GM12878 (cell line): ENCODE measurements around the gene SPTBN1. TPM values are rescaled to one million over a fixed set of nuclear protein-coding genes. Genes with fewer than 3 reads are reported as not detected.

Experiments
- ATAC-seq: fragments of 200-7000 bp; cut with Tn5 transposase; 3 replicates; pipeline ENCODE4 v1.9.1; 2020; ENCODE audit warnings: mild to moderate bottlenecking, moderate library complexity
- BruUV-seq: library from RNA; stranded (reverse); fragments of 400-500 nt; replicated peaks from 2 replicates; lab custom pipeline; 2021; lab: Mats Ljungman, UMichigan
- CTCF ChIA-PET: fragments of 300-600 bp; sonication (Branson Sonifier 250); formaldehyde crosslinking; extraction: SDS; loops from one replicate; lab custom pipeline; 2021; ENCODE audit warnings: inconsistent platforms; lab: Yijun Ruan, JAX
- POLR2A ChIA-PET: fragments of 350-600 bp; formaldehyde crosslinking; extraction: SDS; loops from one replicate; lab custom pipeline; 2021; ENCODE audit warnings: inconsistent platforms; lab: Charles Lee
- RAD21 ChIA-PET: fragments of 300-600 bp; sonication (Branson Sonifier 250); formaldehyde crosslinking; loops from one replicate; lab custom pipeline; 2023; ENCODE audit warnings: antibody characterized with exemption; ENCODE audit not compliant: unreplicated experiment; lab: Charles Lee
- SMC1A ChIA-PET: fragments of 300-600 bp; sonication (Branson Sonifier 250); formaldehyde crosslinking; loops from one replicate; lab custom pipeline; 2023; ENCODE audit not compliant: unreplicated experiment, uncharacterized antibody; lab: Charles Lee
- DNase-seq: peaks from one replicate; pipeline ENCODE4 v3.0.0-alpha.2; 2011; ENCODE audit warnings: low read depth, low spot score
- FAIRE-seq: peaks from 3 replicates; lab custom pipeline; 2011; peaks lifted over from hg19 to GRCh38; lab: Jason Lieb, UNC
- H2AFZ ChIP-seq: 2 replicates; pipeline ENCODE4 v1.6.0; 2011; ENCODE audit warnings: low read depth, low read length, control low read depth; ENCODE audit not compliant: control insufficient read depth
- H3K27ac ChIP-seq: 2 replicates; pipeline ENCODE4 v1.5.1; 2011; ENCODE audit warnings: control low read depth; ENCODE audit not compliant: control insufficient read depth, insufficient read depth
- H3K27me3 ChIP-seq, 2 experiments: replicated peaks in 1 of 2; 2 replicates each; pipeline versions ENCODE4 v1.6.0 to v1.6.1; 2011; ENCODE audit warnings: low read length in 1 of 2; ENCODE audit not compliant: control insufficient read depth in 2 of 2, insufficient read depth in 2 of 2
- H3K36me3 ChIP-seq, 2 experiments: 2 replicates each; pipeline ENCODE4 v1.5.1; 2011; ENCODE audit warnings: low read length in 1 of 2; ENCODE audit not compliant: control insufficient read depth in 2 of 2, insufficient read depth in 2 of 2
- H3K4me1 ChIP-seq: 2 replicates; pipeline ENCODE4 v1.6.1; 2011; ENCODE audit warnings: mild to moderate bottlenecking, low read length, moderate library complexity, mixed read lengths; ENCODE audit not compliant: control insufficient read depth, insufficient read depth
- H3K4me2 ChIP-seq: 2 replicates; pipeline ENCODE4 v1.6.0; 2011; ENCODE audit warnings: control low read depth; ENCODE audit not compliant: control insufficient read depth, insufficient read depth
- H3K4me3 ChIP-seq: fragments of 200-600 bp; sonication (generic); 2 replicates; pipeline ENCODE4 v1.5.1; 2016
- H3K79me2 ChIP-seq: 2 replicates; pipeline ENCODE4 v1.6.0; 2011; ENCODE audit warnings: low read length; ENCODE audit not compliant: control insufficient read depth, insufficient read depth
- H3K9ac ChIP-seq: 2 replicates; pipeline ENCODE4 v1.8.0; 2011; ENCODE audit warnings: low read length, control low read depth, mixed read lengths; ENCODE audit not compliant: control insufficient read depth, insufficient read depth
- H3K9me3 ChIP-seq: replicated peaks from 3 replicates; pipeline ENCODE4 v1.5.1; 2011; ENCODE audit warnings: mild to moderate bottlenecking, low read length; ENCODE audit not compliant: control insufficient read depth, insufficient read depth
- H4K20me1 ChIP-seq: 2 replicates; pipeline ENCODE4 v1.6.0; 2011; ENCODE audit not compliant: control insufficient read depth, insufficient read depth
- CBFB ChIP-seq: IDR thresholded peaks from 2 replicates; pipeline ENCODE4 v1.6.1; 2016; ENCODE audit warnings: antibody characterized with exemption, low read depth
- CEBPZ ChIP-seq: fragments of 150-350 bp; IDR thresholded peaks from 2 replicates; pipeline ENCODE4 v1.6.1; 2016; ENCODE audit warnings: low read depth, low read length
- FOS ChIP-seq: IDR thresholded peaks from 3 replicates; pipeline ENCODE4 v1.6.1; 2011; ENCODE audit warnings: borderline replicate concordance; ENCODE audit not compliant: insufficient read length; ENCODE audit errors: extremely low read depth
- HDGF ChIP-seq: fragments of 450-650 bp; IDR thresholded peaks from 2 replicates; pipeline ENCODE4 v1.6.1; 2016; ENCODE audit warnings: antibody characterized with exemption
- KLF5 ChIP-seq: fragments of 450-650 bp; IDR thresholded peaks from 2 replicates; pipeline ENCODE4 v1.6.1; 2014; ENCODE audit warnings: mild to moderate bottlenecking; ENCODE audit not compliant: partially characterized antibody
- NFIC ChIP-seq: IDR thresholded peaks from 2 replicates; pipeline ENCODE4 v1.6.1; 2012; ENCODE audit warnings: low read depth, mild to moderate bottlenecking, inconsistent platforms, low read length, moderate library complexity
- SIX5 ChIP-seq: IDR thresholded peaks from 2 replicates; pipeline ENCODE4 v1.6.1; 2011; ENCODE audit warnings: mild to moderate bottlenecking, low read depth, low read length, moderate library complexity; ENCODE audit not compliant: severe bottlenecking
- SP1 ChIP-seq: IDR thresholded peaks from one replicate; pipeline ENCODE4 v1.6.1; 2011; ENCODE audit warnings: low read depth, low read length
- SPI1 ChIP-seq: IDR thresholded peaks from 2 replicates; pipeline ENCODE4 v1.6.1; 2011; ENCODE audit warnings: low read depth, mild to moderate bottlenecking, low read length, moderate library complexity, borderline replicate concordance; ENCODE audit not compliant: insufficient read depth
- SUPT20H ChIP-seq: IDR thresholded peaks from 2 replicates; pipeline ENCODE4 v1.6.1; 2011; ENCODE audit warnings: low read depth, mild to moderate bottlenecking, low read length, moderate library complexity, borderline replicate concordance; ENCODE audit not compliant: control insufficient read depth
- USF1 ChIP-seq: IDR thresholded peaks from 2 replicates; pipeline ENCODE4 v1.6.1; 2011; ENCODE audit warnings: borderline replicate concordance, low read depth, mild to moderate bottlenecking, moderate library complexity, mixed read lengths, low read length; ENCODE audit not compliant: insufficient read depth; ENCODE audit errors: extremely low read length
- YY1 ChIP-seq: IDR thresholded peaks from 2 replicates; pipeline ENCODE4 v1.6.1; 2011; ENCODE audit warnings: low read depth, mild to moderate bottlenecking, low read length
- ZNF207 ChIP-seq: fragments of 450-650 bp; IDR thresholded peaks from 2 replicates; pipeline ENCODE4 v1.6.1; 2014; ENCODE audit warnings: antibody characterized with exemption, mild to moderate bottlenecking, borderline replicate concordance
- WGBS: methylation state at CpG from one replicate; pipeline ENCODE4 v1.1.6; 2016; ENCODE audit warnings: low lambda C conversion rate; ENCODE audit not compliant: insufficient replicate concordance, insufficient coverage; ENCODE audit errors: missing lambda C conversion rate; 5-methylcytosine and 5-hydroxymethylcytosine counted together
- in situ Hi-C: fragments of 300-500 bp; cut with MboI; formaldehyde crosslinking; loops from 9 replicates; pipeline ENCODE4 v1.14.3; 2018; ENCODE audit warnings: mixed read lengths
- intact Hi-C: fragments of 100-400 bp; cut with micrococcal nuclease; formaldehyde crosslinking; loops from one replicate; pipeline ENCODE4 v1.14.2; 2022; ENCODE audit not compliant: unreplicated experiment
- polyA plus RNA-seq, 11 experiments: library from polyadenylated mRNA; depleted of rRNA in 4 of 11; unstranded in 6 of 11; stranded (reverse) in 5 of 11; fragments of >200 nt; fragmentation: Nextera tagmentation in 4 of 11; fragmentation: Illumina TruSeq in 1 of 11; extraction: Ambion mirVana in 4 of 11; extraction: Trizol in 1 of 11; gene quantifications; 1 replicate in 1 of 11; 2 replicates in 10 of 11; pipeline versions ENCODE4 v1.2.1 to v1.2.3, GENCODE V29; 2011 to 2016; ENCODE audit warnings: inconsistent platforms in 2 of 11, missing spikeins in 2 of 11, low read depth in 1 of 11
- total RNA-seq, 4 experiments: library from RNA; depleted of rRNA in 3 of 4; stranded (reverse); fragments of >200 nt in 3 of 4; fragmentation: Illumina TruSeq in 1 of 4; extraction: Trizol in 1 of 4; gene quantifications; 2 replicates each; pipeline versions ENCODE4 v1.2.1 to v1.2.3, GENCODE V29; 2013 to 2021
- TF ChIP-seq, protein P1 (sequence below): fragments of 450-650 bp; formaldehyde crosslinking; IDR thresholded peaks from 2 replicates; pipeline ENCODE4 v1.4.0; 2020; ENCODE audit warnings: mild to moderate bottlenecking, moderate library complexity
- TF ChIP-seq, protein P2 (sequence below): IDR thresholded peaks from 2 replicates; pipeline ENCODE4 v1.6.1; 2011; ENCODE audit warnings: low read depth, low read length, improper control_type of control experiment, borderline replicate concordance

Gene SPTBN1
- total and polyA plus RNA-seq, 10 of the 15 experiments (the other 5 are each of a cell fraction or from before 2014, with no cell fraction given): 20.6 to 154 (median 76.7) TPM

DNA sequence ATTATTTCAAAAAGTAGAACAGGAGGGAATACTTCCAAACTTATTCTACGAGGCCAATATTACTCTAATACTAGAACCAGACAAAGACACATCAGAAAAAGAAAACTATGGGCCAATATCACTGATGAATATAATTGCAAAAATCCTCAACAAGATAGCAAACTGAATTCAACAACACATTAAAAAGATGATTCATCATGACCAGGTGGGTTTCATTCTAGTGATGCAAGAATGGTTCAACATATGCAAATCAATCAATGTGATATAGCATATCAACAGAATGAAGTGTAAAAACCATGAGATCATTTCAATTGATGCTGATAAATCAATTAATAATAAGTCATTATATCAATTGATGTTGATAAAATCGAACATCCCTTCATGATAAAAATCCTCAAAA is 244.9 kb downstream of the SPTBN1 start:
- FAIRE-seq: no peak
- no peak overlapping the region for H3K27ac ChIP-seq
- ChIA-PET POLR2A (no interaction called here), RAD21 (interaction anchor here (4.7 kb wide), 2 partner anchors 35 to 178 kb away, joined by 98 to 135 read pairs; no protein-coding TSS in a partner anchor), CTCF (interaction anchor here (1.2 to 7.7 kb wide), 3 partner anchors 8 to 177 kb away, joined by 3 to 225 read pairs (median 177); no protein-coding TSS in a partner anchor), SMC1A (interaction anchor here (4.0 to 7.4 kb wide), 3 partner anchors 9 to 178 kb away, joined by 34 to 187 read pairs (median 125); no protein-coding TSS in a partner anchor)
- no peak overlapping the region for H2AFZ ChIP-seq
- H3K36me3 ChIP-seq: no peaks in the 10 kb centered on the region
- no TSS peak for BruUV-seq
- no peak for DNase-seq
- no peaks in the 10 kb centered on the region for H3K4me1 ChIP-seq
- H3K4me3 ChIP-seq: no peak overlapping the region
- ATAC-seq: no peak
- H4K20me1 ChIP-seq: no peaks in the 10 kb centered on the region
- H3K9ac ChIP-seq: no peak overlapping the region
- no peaks in the 10 kb centered on the region for H3K27me3 ChIP-seq
- WGBS: 19% methylated on average over 2 of the region's 2 CpGs
- no peaks in the 10 kb centered on the region for H3K79me2 ChIP-seq
- H3K9me3 ChIP-seq: no peaks in the 10 kb centered on the region; the same call in 2 of the 3 replicates
- intact Hi-C loops (loop anchor here (5.0 kb wide), 1 partner anchor 494 kb away; no protein-coding TSS in a partner anchor), in situ Hi-C loops (loop anchor here (10.0 to 25.0 kb wide), 2 partner anchors 176 to 589 kb away; partner anchors contain the start of gene ACYP2)
- no peak overlapping the region for H3K4me2 ChIP-seq
- TF ChIP-seq HDGF: no peak
- no peak for TF ChIP-seq SP1
- no peak for TF ChIP-seq CEBPZ
- TF ChIP-seq, protein P1, sequence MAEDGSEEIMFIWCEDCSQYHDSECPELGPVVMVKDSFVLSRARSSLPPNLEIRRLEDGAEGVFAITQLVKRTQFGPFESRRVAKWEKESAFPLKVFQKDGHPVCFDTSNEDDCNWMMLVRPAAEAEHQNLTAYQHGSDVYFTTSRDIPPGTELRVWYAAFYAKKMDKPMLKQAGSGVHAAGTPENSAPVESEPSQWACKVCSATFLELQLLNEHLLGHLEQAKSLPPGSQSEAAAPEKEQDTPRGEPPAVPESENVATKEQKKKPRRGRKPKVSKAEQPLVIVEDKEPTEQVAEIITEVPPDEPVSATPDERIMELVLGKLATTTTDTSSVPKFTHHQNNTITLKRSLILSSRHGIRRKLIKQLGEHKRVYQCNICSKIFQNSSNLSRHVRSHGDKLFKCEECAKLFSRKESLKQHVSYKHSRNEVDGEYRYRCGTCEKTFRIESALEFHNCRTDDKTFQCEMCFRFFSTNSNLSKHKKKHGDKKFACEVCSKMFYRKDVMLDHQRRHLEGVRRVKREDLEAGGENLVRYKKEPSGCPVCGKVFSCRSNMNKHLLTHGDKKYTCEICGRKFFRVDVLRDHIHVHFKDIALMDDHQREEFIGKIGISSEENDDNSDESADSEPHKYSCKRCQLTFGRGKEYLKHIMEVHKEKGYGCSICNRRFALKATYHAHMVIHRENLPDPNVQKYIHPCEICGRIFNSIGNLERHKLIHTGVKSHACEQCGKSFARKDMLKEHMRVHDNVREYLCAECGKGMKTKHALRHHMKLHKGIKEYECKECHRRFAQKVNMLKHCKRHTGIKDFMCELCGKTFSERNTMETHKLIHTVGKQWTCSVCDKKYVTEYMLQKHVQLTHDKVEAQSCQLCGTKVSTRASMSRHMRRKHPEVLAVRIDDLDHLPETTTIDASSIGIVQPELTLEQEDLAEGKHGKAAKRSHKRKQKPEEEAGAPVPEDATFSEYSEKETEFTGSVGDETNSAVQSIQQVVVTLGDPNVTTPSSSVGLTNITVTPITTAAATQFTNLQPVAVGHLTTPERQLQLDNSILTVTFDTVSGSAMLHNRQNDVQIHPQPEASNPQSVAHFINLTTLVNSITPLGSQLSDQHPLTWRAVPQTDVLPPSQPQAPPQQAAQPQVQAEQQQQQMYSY (CRISPR knock-in tag): no peak
- no peak for TF ChIP-seq SPI1
- TF ChIP-seq KLF5: no peak
- TF ChIP-seq SUPT20H: no peak
- no peak for TF ChIP-seq YY1
- TF ChIP-seq, protein P2, sequence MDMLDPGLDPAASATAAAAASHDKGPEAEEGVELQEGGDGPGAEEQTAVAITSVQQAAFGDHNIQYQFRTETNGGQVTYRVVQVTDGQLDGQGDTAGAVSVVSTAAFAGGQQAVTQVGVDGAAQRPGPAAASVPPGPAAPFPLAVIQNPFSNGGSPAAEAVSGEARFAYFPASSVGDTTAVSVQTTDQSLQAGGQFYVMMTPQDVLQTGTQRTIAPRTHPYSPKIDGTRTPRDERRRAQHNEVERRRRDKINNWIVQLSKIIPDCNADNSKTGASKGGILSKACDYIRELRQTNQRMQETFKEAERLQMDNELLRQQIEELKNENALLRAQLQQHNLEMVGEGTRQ: no peak
- TF ChIP-seq FOS: no peak
- no peak for TF ChIP-seq CBFB
- TF ChIP-seq SIX5: no peak
- TF ChIP-seq ZNF207: no peak
- TF ChIP-seq USF1: no peak
- no peak for TF ChIP-seq NFIC
